HL-60 (cell line): ENCODE data around the gene CMTM8.

Experiments
- DNase-seq, 2 experiments: peaks; one replicate each; pipeline ENCODE4 v3.0.0-alpha.2; 2010 to 2020; ENCODE audit warnings: low read depth in 1 of 2, low spot score in 1 of 2
- H3K27ac ChIP-seq: fragments of 250-450 bp; sonication (Bioruptor Pico); replicated peaks from 2 replicates; pipeline ENCODE4 v1.5.1; 2020; ENCODE audit warnings: mild to moderate bottlenecking, moderate library complexity
- H3K27me3 ChIP-seq: fragments of 250-450 bp; sonication (Bioruptor Pico); 2 replicates; pipeline ENCODE4 v1.5.1; 2021; ENCODE audit warnings: mild to moderate bottlenecking, moderate library complexity; ENCODE audit not compliant: insufficient read depth, poor library complexity, severe bottlenecking
- H3K4me3 ChIP-seq: replicated peaks from 2 replicates; pipeline ENCODE4 v1.5.1; 2011; ENCODE audit warnings: mild to moderate bottlenecking, control low read depth, low read length; ENCODE audit not compliant: insufficient read depth
- CTCF ChIP-seq: IDR thresholded peaks from one replicate; pipeline ENCODE4 v1.5.1; 2011; ENCODE audit warnings: low read length, control low read depth, inconsistent platforms; ENCODE audit not compliant: insufficient read depth
- GABPA ChIP-seq: IDR thresholded peaks from 2 replicates; pipeline ENCODE4 v1.6.1; 2012; ENCODE audit warnings: low read depth
- POLR2AphosphoS5 ChIP-seq: IDR thresholded peaks from 2 replicates; pipeline ENCODE4 v1.6.1; 2012; ENCODE audit warnings: low read depth
- SPI1 ChIP-seq: IDR thresholded peaks from 2 replicates; pipeline ENCODE4 v1.6.1; 2012; ENCODE audit warnings: low read depth, mild to moderate bottlenecking, borderline replicate concordance
- TF ChIP-seq, protein P1 (sequence below): IDR thresholded peaks from 2 replicates; pipeline ENCODE4 v1.6.1; 2012; ENCODE audit warnings: low read depth; ENCODE audit not compliant: insufficient replicate concordance

CMTM8 gene

DNA sequence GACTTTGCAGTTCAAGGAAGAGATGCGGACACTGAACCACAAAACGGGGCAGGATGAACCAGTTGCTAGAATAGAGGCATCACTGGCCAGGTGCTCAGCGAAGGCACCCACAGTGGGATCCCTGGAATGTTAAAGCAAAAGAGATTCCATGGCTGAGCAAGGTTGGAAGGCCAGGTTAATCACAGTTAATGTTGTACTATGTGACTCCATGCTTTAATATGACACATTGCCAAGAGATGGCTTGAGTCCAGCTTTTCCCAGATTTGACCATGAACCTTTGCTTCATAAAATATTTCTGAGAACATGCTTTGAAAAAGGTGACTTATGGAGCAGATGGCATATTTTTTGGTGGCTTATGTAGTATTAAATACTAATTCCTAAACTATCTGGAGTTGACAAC is 77.0 kb downstream of the CMTM8 start:
- no peak for DNase-seq
- Histone ChIP-seq H3K27ac (no peak overlapping the region), H3K4me3 (no peak overlapping the region), H3K27me3 (peaks cover 3% of the 10 kb centered on the region)
- no peak for TF ChIP-seq POLR2AphosphoS5
- no peak for TF ChIP-seq SPI1
- TF ChIP-seq, protein P1, sequence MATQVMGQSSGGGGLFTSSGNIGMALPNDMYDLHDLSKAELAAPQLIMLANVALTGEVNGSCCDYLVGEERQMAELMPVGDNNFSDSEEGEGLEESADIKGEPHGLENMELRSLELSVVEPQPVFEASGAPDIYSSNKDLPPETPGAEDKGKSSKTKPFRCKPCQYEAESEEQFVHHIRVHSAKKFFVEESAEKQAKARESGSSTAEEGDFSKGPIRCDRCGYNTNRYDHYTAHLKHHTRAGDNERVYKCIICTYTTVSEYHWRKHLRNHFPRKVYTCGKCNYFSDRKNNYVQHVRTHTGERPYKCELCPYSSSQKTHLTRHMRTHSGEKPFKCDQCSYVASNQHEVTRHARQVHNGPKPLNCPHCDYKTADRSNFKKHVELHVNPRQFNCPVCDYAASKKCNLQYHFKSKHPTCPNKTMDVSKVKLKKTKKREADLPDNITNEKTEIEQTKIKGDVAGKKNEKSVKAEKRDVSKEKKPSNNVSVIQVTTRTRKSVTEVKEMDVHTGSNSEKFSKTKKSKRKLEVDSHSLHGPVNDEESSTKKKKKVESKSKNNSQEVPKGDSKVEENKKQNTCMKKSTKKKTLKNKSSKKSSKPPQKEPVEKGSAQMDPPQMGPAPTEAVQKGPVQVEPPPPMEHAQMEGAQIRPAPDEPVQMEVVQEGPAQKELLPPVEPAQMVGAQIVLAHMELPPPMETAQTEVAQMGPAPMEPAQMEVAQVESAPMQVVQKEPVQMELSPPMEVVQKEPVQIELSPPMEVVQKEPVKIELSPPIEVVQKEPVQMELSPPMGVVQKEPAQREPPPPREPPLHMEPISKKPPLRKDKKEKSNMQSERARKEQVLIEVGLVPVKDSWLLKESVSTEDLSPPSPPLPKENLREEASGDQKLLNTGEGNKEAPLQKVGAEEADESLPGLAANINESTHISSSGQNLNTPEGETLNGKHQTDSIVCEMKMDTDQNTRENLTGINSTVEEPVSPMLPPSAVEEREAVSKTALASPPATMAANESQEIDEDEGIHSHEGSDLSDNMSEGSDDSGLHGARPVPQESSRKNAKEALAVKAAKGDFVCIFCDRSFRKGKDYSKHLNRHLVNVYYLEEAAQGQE = no peak
- no peak for TF ChIP-seq GABPA
- TF ChIP-seq CTCF = no peak

DNA sequence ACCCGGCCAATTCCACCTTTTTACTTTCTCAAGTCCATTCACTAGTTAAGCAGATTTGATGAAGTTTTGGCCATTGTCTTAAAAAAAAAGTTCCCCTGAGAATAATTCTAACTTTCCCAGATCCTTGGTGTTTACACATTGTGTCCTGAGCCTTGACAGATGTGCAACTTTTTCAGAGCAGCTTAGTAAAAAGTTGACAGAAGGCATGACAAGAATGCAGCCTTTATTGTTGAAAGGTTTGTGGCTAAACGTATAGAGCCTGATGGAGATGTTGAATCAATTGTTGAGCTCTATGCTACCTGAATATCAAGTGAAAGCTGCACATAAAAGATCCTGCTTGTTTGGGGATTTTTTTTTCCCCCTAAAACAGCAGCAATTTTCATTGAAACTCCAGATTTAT is 77.8 kb downstream of the CMTM8 start:
- peaks cover 3% of the 10 kb centered on the region for H3K27me3 ChIP-seq
- DNase-seq = no peak
- no peak overlapping the region for H3K27ac ChIP-seq
- no peak overlapping the region for H3K4me3 ChIP-seq
- TF ChIP-seq GABPA (no peak), CTCF (no peak), POLR2AphosphoS5 (no peak), SPI1 (no peak)
- TF ChIP-seq, protein P1 = no peak

GRCh38 chr3:32316976-32317375 is 78.5 kb downstream of the CMTM8 start:
- Histone ChIP-seq H3K27me3 (peaks cover 3% of the 10 kb centered on the region), H3K27ac (no peak overlapping the region), H3K4me3 (no peak overlapping the region)
- TF ChIP-seq, protein P1 = no peak
- TF ChIP-seq GABPA (no peak), POLR2AphosphoS5 (no peak), SPI1 (no peak), CTCF (no peak)
- DNase-seq = no peak
